ENCODE data around the gene SPATA31D1. TPM values are rescaled to one million over a fixed set of nuclear protein-coding genes. Genes with fewer than 3 reads are reported as not detected.
A peak's percentile ranks its signal among the peaks of the same experiment; 100 is the strongest.

SPATA31D1 gene
- total and polyA plus RNA-seq, 2 experiments from 2014 or later, result not detected

DNA sequence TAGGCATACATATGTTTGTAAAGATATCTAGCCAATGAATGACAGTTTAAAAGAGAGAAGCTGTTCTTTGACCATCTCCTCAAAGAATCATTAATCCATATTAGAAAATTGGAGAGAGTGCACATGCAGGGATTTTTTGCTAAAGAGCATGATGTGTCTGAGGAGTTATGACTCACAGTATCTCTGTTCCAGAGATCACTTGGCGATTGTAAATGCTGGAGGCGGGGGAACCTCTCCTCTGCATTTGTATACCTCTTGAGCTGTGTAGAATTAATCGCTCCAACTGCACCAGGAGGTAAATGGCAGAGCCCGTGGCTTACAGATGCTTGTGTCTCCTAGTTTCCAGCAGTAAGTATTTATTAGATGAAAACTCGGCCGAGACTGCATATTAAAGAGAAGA, 3.6 kb upstream of the SPATA31D1 start:
- Histone ChIP-seq H4K20me1 (ENCODE audit: insufficient read depth) (no peaks in the 10 kb centered on the region), H3K9me2 (ENCODE audit: insufficient read depth) (no peaks in the 10 kb centered on the region), H3K9me3 (ENCODE audit: low read depth) (no peaks in the 10 kb centered on the region), H2AFZ (no peak overlapping the region), H3K4me2 (ENCODE audit: unreplicated experiment) (no peak overlapping the region), H3F3A (ENCODE audit: insufficient read depth) (0 out of 2 replicates have a peak, but pooled peaks cover 9% of the 10 kb centered on the region), H3K79me2 (ENCODE audit: insufficient read depth) (no peaks in the 10 kb centered on the region), H3K4me3 (no peak overlapping the region), H3K36me3 (ENCODE audit: low read depth) (no peaks in the 10 kb centered on the region), H3K27ac (no peak overlapping the region), H3K9ac (no peak overlapping the region), H3K27me3 (replicated peaks; ENCODE audit: insufficient read depth) (no peaks in the 10 kb centered on the region), H3K4me1 (ENCODE audit: insufficient read depth) (peaks cover 16% of the 10 kb centered on the region)
- in situ Hi-C loops (cut with MboI), result no loop called here
- peak; percentile 55 for DNase-seq
- WGBS, 2 experiments (ENCODE audit: low coverage in 1 of 2, low lambda C conversion rate in 2 of 2, missing lambda C conversion rate in 2 of 2), result 58 to 60% methylated on average over 6 of the region's 6 CpGs
- TF ChIP-seq EZH2phosphoT487 (IDR thresholded peaks at IDR 0.05; ENCODE audit: insufficient read depth, low read depth), result no peak
- no peak for TF ChIP-seq EZH2 (IDR thresholded peaks at IDR 0.05; ENCODE audit: insufficient read depth, poor library complexity, severe bottlenecking)

DNA sequence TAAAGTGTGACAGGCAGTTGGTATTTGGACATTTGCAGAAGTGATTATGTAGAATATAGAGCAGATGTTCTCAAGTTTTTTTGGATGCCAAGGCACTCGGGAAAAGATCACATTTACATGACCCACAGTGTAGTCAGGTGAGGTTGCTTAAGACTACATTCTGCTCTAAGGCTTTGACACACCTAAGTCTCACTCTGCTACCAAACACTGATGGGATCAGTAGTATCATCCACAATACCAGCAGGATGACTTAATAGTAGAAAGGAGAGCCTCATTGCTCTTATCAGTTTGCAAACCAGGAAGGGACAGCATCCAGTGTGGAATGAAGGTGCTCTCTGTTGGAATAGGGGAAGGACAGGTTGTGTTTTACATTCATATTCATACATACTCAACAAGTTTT, 2.5 kb upstream of the SPATA31D1 start:
- no peak overlapping the region for H2AFZ ChIP-seq
- no peaks in the 10 kb centered on the region for H3K9me2 ChIP-seq (ENCODE audit: insufficient read depth)
- no peak overlapping the region for H3K9ac ChIP-seq
- no peak for DNase-seq
- no peaks in the 10 kb centered on the region for H3F3A ChIP-seq (ENCODE audit: insufficient read depth)
- no peaks in the 10 kb centered on the region for H3K9me3 ChIP-seq (ENCODE audit: low read depth)
- no peaks in the 10 kb centered on the region for H4K20me1 ChIP-seq (ENCODE audit: insufficient read depth)
- H3K27me3 ChIP-seq (replicated peaks; ENCODE audit: insufficient read depth), result no peaks in the 10 kb centered on the region
- H3K36me3 ChIP-seq (ENCODE audit: low read depth), result no peaks in the 10 kb centered on the region
- H3K27ac ChIP-seq, result no peak overlapping the region
- 47 to 54% methylated on average over 1 of the region's 1 CpG for WGBS, 2 experiments (ENCODE audit: low coverage in 1 of 2, low lambda C conversion rate in 2 of 2, missing lambda C conversion rate in 2 of 2)
- H3K79me2 ChIP-seq (ENCODE audit: insufficient read depth), result no peaks in the 10 kb centered on the region
- no peak overlapping the region for H3K4me3 ChIP-seq
- 0 out of 2 replicates have a peak, but pooled peaks cover 5% of the 10 kb centered on the region for H3K4me1 ChIP-seq (ENCODE audit: insufficient read depth)
- TF ChIP-seq EZH2phosphoT487 (IDR thresholded peaks at IDR 0.05; ENCODE audit: insufficient read depth, low read depth) (no peak), EZH2 (IDR thresholded peaks at IDR 0.05; ENCODE audit: insufficient read depth, poor library complexity, severe bottlenecking) (no peak)
- no peak overlapping the region for H3K4me2 ChIP-seq (ENCODE audit: unreplicated experiment)
- in situ Hi-C loops (cut with MboI), result no loop called here

DNA sequence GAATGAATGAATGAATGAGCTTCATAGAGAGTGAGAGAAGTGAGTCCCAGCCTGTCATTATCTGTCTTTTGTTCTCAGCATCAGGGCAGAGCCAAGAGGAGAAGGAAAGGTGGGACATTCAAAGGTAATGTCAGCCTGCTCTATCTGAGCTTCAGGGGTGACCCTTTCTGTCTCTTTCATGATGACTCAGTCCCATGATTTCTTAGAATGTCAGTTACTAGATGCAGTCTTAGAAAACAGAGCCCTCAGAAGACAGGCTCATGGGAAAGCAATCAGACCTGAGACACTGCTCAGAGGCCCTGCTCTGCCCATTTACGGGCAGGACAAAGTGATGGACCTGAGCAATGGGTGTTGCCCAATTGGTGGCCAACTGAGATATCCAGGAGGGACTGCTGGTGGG, 1.1 kb downstream of the SPATA31D1 start:
- H3K27me3 ChIP-seq (replicated peaks; ENCODE audit: insufficient read depth), result peaks cover 15% of the 10 kb centered on the region; the same call in 1 of the 2 replicates
- no peak overlapping the region for H3K27ac ChIP-seq
- in situ Hi-C loops (cut with MboI), result no loop called here
- no peak overlapping the region for H3K9ac ChIP-seq
- WGBS, 2 experiments (ENCODE audit: low coverage in 1 of 2, low lambda C conversion rate in 2 of 2, missing lambda C conversion rate in 2 of 2), result 58 to 100% methylated on average over 1 of the region's 1 CpG
- 0 out of 2 replicates have a peak, but pooled peaks cover 3% of the 10 kb centered on the region for H3K4me1 ChIP-seq (ENCODE audit: insufficient read depth)
- H3K4me2 ChIP-seq (ENCODE audit: unreplicated experiment), result no peak overlapping the region
- no peaks in the 10 kb centered on the region for H3K79me2 ChIP-seq (ENCODE audit: insufficient read depth)
- no peaks in the 10 kb centered on the region for H4K20me1 ChIP-seq (ENCODE audit: insufficient read depth)
- no peaks in the 10 kb centered on the region for H3K9me3 ChIP-seq (ENCODE audit: low read depth)
- H3F3A ChIP-seq (ENCODE audit: insufficient read depth), result no peaks in the 10 kb centered on the region
- no peaks in the 10 kb centered on the region for H3K36me3 ChIP-seq (ENCODE audit: low read depth)
- H3K9me2 ChIP-seq (ENCODE audit: insufficient read depth), result no peaks in the 10 kb centered on the region
- no peak overlapping the region for H2AFZ ChIP-seq
- DNase-seq, result no peak
- no peak overlapping the region for H3K4me3 ChIP-seq
- no peak for TF ChIP-seq EZH2 (IDR thresholded peaks at IDR 0.05; ENCODE audit: insufficient read depth, poor library complexity, severe bottlenecking)
- no peak for TF ChIP-seq EZH2phosphoT487 (IDR thresholded peaks at IDR 0.05; ENCODE audit: insufficient read depth, low read depth)

DNA sequence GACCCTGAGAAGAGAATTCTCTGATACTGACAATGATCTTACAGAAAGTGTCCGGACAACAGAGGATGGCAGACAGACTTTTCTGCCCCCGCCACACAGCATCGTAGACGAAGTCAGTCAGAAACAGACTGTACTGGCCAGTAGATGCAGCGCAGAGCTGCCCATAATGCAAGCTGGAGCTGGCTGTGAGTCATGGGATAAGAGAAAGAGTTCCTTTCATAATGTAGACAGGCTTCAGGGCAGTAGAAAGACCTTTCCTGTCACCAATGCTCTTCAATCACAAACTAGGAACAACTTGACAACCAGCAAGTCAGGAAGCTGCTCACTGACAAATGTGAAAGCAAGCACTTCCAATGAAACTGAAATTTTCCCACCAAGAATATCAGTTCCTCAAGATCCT, 5.1 kb downstream of the SPATA31D1 start:
- H3F3A ChIP-seq (ENCODE audit: insufficient read depth), result no peaks in the 10 kb centered on the region
- in situ Hi-C loops (cut with MboI), result no loop called here
- no peak overlapping the region for H2AFZ ChIP-seq
- no peak overlapping the region for H3K9ac ChIP-seq
- H3K36me3 ChIP-seq (ENCODE audit: low read depth), result no peaks in the 10 kb centered on the region
- no peaks in the 10 kb centered on the region for H3K9me2 ChIP-seq (ENCODE audit: insufficient read depth)
- no peak overlapping the region for H3K4me2 ChIP-seq (ENCODE audit: unreplicated experiment)
- H3K9me3 ChIP-seq (ENCODE audit: low read depth), result no peaks in the 10 kb centered on the region
- no peaks in the 10 kb centered on the region for H3K79me2 ChIP-seq (ENCODE audit: insufficient read depth)
- H3K4me3 ChIP-seq, result no peak overlapping the region
- H3K4me1 ChIP-seq (ENCODE audit: insufficient read depth), result no peaks in the 10 kb centered on the region
- no peak overlapping the region for H3K27ac ChIP-seq
- no peak for TF ChIP-seq EZH2phosphoT487 (IDR thresholded peaks at IDR 0.05; ENCODE audit: insufficient read depth, low read depth)
- H3K27me3 ChIP-seq (replicated peaks; ENCODE audit: insufficient read depth), result peaks cover 15% of the 10 kb centered on the region
- 60 to 70% methylated on average over 5 of the region's 5 CpGs for WGBS, 2 experiments (ENCODE audit: low coverage in 1 of 2, low lambda C conversion rate in 2 of 2, missing lambda C conversion rate in 2 of 2)
- H4K20me1 ChIP-seq (ENCODE audit: insufficient read depth), result no peaks in the 10 kb centered on the region
- no peak for DNase-seq

DNA sequence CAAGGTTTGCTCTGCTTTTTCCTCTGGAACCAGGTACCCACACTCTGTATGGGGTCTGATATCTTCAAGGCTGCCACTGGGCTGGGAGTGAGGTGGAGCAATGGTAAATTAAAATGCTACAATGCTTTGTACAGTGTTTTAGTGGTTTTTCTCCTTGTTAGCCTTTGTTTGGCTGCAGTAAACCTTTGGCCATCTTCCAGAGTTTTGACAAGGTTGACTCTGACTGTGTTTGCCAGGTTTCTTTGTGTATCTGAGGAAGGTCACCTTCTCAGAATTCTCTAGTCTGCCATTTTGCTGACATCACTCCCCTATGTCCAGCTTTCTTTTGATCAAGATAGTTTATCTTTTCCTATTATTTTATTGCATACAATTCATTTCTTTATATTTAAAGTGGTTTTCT, 11.2 kb downstream of the SPATA31D1 start:
- H3K9ac ChIP-seq, result no peak overlapping the region
- no peaks in the 10 kb centered on the region for H3K9me2 ChIP-seq (ENCODE audit: insufficient read depth)
- H3K4me1 ChIP-seq (ENCODE audit: insufficient read depth), result no peaks in the 10 kb centered on the region
- no peak overlapping the region for H3K4me3 ChIP-seq
- no peaks in the 10 kb centered on the region; the same call in 1 of the 2 replicates for H3K27me3 ChIP-seq (replicated peaks; ENCODE audit: insufficient read depth)
- H3F3A ChIP-seq (ENCODE audit: insufficient read depth), result no peaks in the 10 kb centered on the region
- DNase-seq, result no peak
- no peaks in the 10 kb centered on the region for H3K79me2 ChIP-seq (ENCODE audit: insufficient read depth)
- no peak overlapping the region for H3K27ac ChIP-seq
- H4K20me1 ChIP-seq (ENCODE audit: insufficient read depth), result no peaks in the 10 kb centered on the region
- no peaks in the 10 kb centered on the region for H3K9me3 ChIP-seq (ENCODE audit: low read depth)
- no peak overlapping the region for H2AFZ ChIP-seq
- no peak overlapping the region for H3K4me2 ChIP-seq (ENCODE audit: unreplicated experiment)
- in situ Hi-C loops (cut with MboI), result no loop called here
- TF ChIP-seq EZH2 (IDR thresholded peaks at IDR 0.05; ENCODE audit: insufficient read depth, poor library complexity, severe bottlenecking), result no peak
- no peak for TF ChIP-seq EZH2phosphoT487 (IDR thresholded peaks at IDR 0.05; ENCODE audit: insufficient read depth, low read depth)
- no peaks in the 10 kb centered on the region for H3K36me3 ChIP-seq (ENCODE audit: low read depth)
